ENCODE data around the gene GPR137C. TPM values are rescaled to one million over a fixed set of nuclear protein-coding genes. Genes with fewer than 3 reads are reported as not detected.

Gene GPR137C
- total and polyA plus RNA-seq, 2 of the 8 experiments (the other 6 are each of a cell fraction or from before 2014, with no cell fraction given), result 2.7 to 4.3 TPM

- Histone ChIP-seq H3K36me3 (ENCODE audit: control insufficient read depth in 2 of 4, insufficient read depth in 4 of 4, low read length in 3 of 4) (no peaks in the 10 kb centered on the region), H3K23ac (ENCODE audit: insufficient read length) (no peak overlapping the region), H4K91ac (replicated peaks; ENCODE audit: insufficient read length, low read length) (no peak overlapping the region), H2BK12ac (ENCODE audit: low read depth, low read length) (no peak overlapping the region), H3K4ac (replicated peaks; ENCODE audit: insufficient read length, low read depth, low read length) (no peak overlapping the region), H4K20me1 (replicated peaks in 1 of 2; ENCODE audit: control insufficient read depth in 1 of 2, insufficient read depth in 2 of 2, low read length in 2 of 2) (no peaks in the 10 kb centered on the region), H4K8ac (ENCODE audit: extremely low read depth, insufficient read depth, low read length) (no peak overlapping the region), H2AFZ (ENCODE audit: low read length) (no peak overlapping the region), H3K79me1 (ENCODE audit: low read depth, low read length) (no peaks in the 10 kb centered on the region), H4K5ac (ENCODE audit: insufficient read length, low read depth, low read length) (no peak overlapping the region), H2BK120ac (replicated peaks; ENCODE audit: low read depth, low read length) (no peak overlapping the region), H3K9ac (replicated peaks in 1 of 4; ENCODE audit: extremely low read depth in 1 of 4, low read depth in 3 of 4, low read length in 3 of 4) (no peak overlapping the region), H2AK5ac (ENCODE audit: low read depth, low read length) (no peak overlapping the region), H3K79me2 (ENCODE audit: control insufficient read depth in 1 of 2, insufficient read depth in 2 of 2, low read length in 2 of 2) (no peaks in the 10 kb centered on the region), H3K56ac (replicated peaks; ENCODE audit: insufficient read length, low read depth, low read length) (no peak overlapping the region), H2BK5ac (ENCODE audit: low read depth, low read length) (no peak overlapping the region), H3K14ac (ENCODE audit: insufficient read length) (no peak overlapping the region), H2BK20ac (ENCODE audit: low read length) (no peak overlapping the region), H3K4me3 (ENCODE audit: extremely low read depth in 1 of 4, insufficient read depth in 2 of 4, low read depth in 3 of 4, low read length in 4 of 4) (no peak overlapping the region), H3K9me3 (ENCODE audit: insufficient read depth in 2 of 2, low read depth in 1 of 2, low read length in 1 of 2) (no peaks in the 10 kb centered on the region), H3K4me1 (replicated peaks in 1 of 4; ENCODE audit: control insufficient read depth in 3 of 4, insufficient read depth in 4 of 4, low read length in 3 of 4) (no peaks in the 10 kb centered on the region), H3K27ac (ENCODE audit: low read depth, low read length) (no peak overlapping the region), H3K27me3 (replicated peaks in 1 of 4; ENCODE audit: control insufficient read depth in 3 of 4, extremely low read depth in 1 of 4, insufficient read depth in 3 of 4, low read length in 3 of 4) (no peaks in the 10 kb centered on the region), H3K23me2 (ENCODE audit: low read depth, low read length) (no peaks in the 10 kb centered on the region), H3K18ac (ENCODE audit: extremely low read depth, low read length) (no peak overlapping the region), H3K4me2 (ENCODE audit: insufficient read depth in 1 of 2, low read depth in 2 of 2, low read length in 2 of 2) (no peak overlapping the region), H2BK15ac (ENCODE audit: low read length) (no peak overlapping the region)
- no peak for FAIRE-seq
- ChIA-PET POLR2A (ENCODE audit: partially characterized antibody) (no interaction called here), CTCF (ENCODE audit: partially characterized antibody) (interaction anchor here (0.7 kb wide), 1 partner anchor 11 kb away, joined by 3 read pairs; no protein-coding TSS in a partner anchor)
- TF ChIP-seq NRF1 (IDR thresholded peaks at IDR 0.05; ENCODE audit: low read depth, low read length) (no peak), CEBPB (IDR thresholded peaks at IDR 0.05; ENCODE audit: low read depth, low read length) (no peak), RXRA (IDR thresholded peaks at IDR 0.05; ENCODE audit: insufficient read depth, low read depth, low read length) (no peak), SIX5 (IDR thresholded peaks at IDR 0.05; ENCODE audit: low read depth, low read length) (no peak), ASH2L (IDR thresholded peaks at IDR 0.05; ENCODE audit: low read length) (no peak), SIRT6 (IDR thresholded peaks at IDR 0.05; ENCODE audit: low read length) (no peak), SIN3A (conservative IDR thresholded peaks at IDR 0.05 in 1 of 2, IDR thresholded peaks at IDR 0.05 in 1 of 2; ENCODE audit: low read depth in 1 of 2, low read length in 2 of 2) (no peak), SUZ12 (IDR thresholded peaks at IDR 0.05; ENCODE audit: low read length) (no peak), KDM4A (IDR thresholded peaks at IDR 0.05; ENCODE audit: low read depth, low read length, severe bottlenecking) (no peak), SP4 (IDR thresholded peaks at IDR 0.05; ENCODE audit: low read length) (no peak), SP1 (IDR thresholded peaks at IDR 0.05; ENCODE audit: low read depth, low read length) (no peak), NANOG (IDR thresholded peaks at IDR 0.05; ENCODE audit: insufficient read depth, low read depth, low read length, poor library complexity, severe bottlenecking) (no peak)
- TF ChIP-seq, protein P1, sequence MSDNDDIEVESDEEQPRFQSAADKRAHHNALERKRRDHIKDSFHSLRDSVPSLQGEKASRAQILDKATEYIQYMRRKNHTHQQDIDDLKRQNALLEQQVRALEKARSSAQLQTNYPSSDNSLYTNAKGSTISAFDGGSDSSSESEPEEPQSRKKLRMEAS (IDR thresholded peaks at IDR 0.05), result no peak
- DNase-seq (ENCODE audit: low read depth in 1 of 2, low spot score in 2 of 2), result no peak
Measured at GRCh38 chr14:52522581-52523345, 29.9 kb upstream of the GPR137C start.
